ENCODE data around the gene LRRD1.
A peak's percentile ranks its signal among the peaks of the same experiment; 100 is the strongest.

LRRD1 gene

GRCh38 chr7:92178928-92179924 is at the start of gene LRRD1:
TSS of gene LRRD1 (minus strand) at chr7:92179142. CDS start at chr7:92165202, 13,940 bp downstream.
- peak within 1 kb of the TSS; percentile 61 for H3K4me3 ChIP-seq (ENCODE audit: low read depth, low read length)
- TF ChIP-seq CTCF (IDR thresholded peaks at IDR 0.05; ENCODE audit: borderline replicate concordance, insufficient read depth, low read depth, low read length) = peak; percentile 96

GRCh38 chr7:92228742-92229141 is 49.8 kb upstream of the LRRD1 start:
- no peak overlapping the region for H3K4me3 ChIP-seq (ENCODE audit: low read depth, low read length)
- TF ChIP-seq CTCF (IDR thresholded peaks at IDR 0.05; ENCODE audit: borderline replicate concordance, insufficient read depth, low read depth, low read length) = no peak

- H3K4me3 ChIP-seq (ENCODE audit: low read depth, low read length) = no peak overlapping the region
- TF ChIP-seq CTCF (IDR thresholded peaks at IDR 0.05; ENCODE audit: borderline replicate concordance, insufficient read depth, low read depth, low read length) = no peak
Observed at GRCh38 chr7:92228100-92228499, 49.2 kb upstream of the LRRD1 start.

- TF ChIP-seq CTCF (IDR thresholded peaks at IDR 0.05; ENCODE audit: borderline replicate concordance, insufficient read depth, low read depth, low read length) = no peak
Observed at GRCh38 chr7:92226981-92227380, 48.0 kb upstream of the LRRD1 start.

GRCh38 chr7:92221766-92222165 is 42.8 kb upstream of the LRRD1 start:
- no peak overlapping the region for H3K4me3 ChIP-seq (ENCODE audit: low read depth, low read length)
- TF ChIP-seq CTCF (IDR thresholded peaks at IDR 0.05; ENCODE audit: borderline replicate concordance, insufficient read depth, low read depth, low read length) = no peak

More at GRCh38 chr7:92226981-92227380, 48.0 kb upstream of the LRRD1 start:
- no peak overlapping the region for H3K4me3 ChIP-seq (ENCODE audit: low read depth, low read length)

- no peak overlapping the region for H3K4me3 ChIP-seq (ENCODE audit: low read depth, low read length)
- no peak for TF ChIP-seq CTCF (IDR thresholded peaks at IDR 0.05; ENCODE audit: borderline replicate concordance, insufficient read depth, low read depth, low read length)
Observed at GRCh38 chr7:92206672-92207071, 27.7 kb upstream of the LRRD1 start.

GRCh38 chr7:92205987-92206386 is 27.0 kb upstream of the LRRD1 start:
- TF ChIP-seq CTCF (IDR thresholded peaks at IDR 0.05; ENCODE audit: borderline replicate concordance, insufficient read depth, low read depth, low read length) = no peak
- no peak overlapping the region for H3K4me3 ChIP-seq (ENCODE audit: low read depth, low read length)
